ENCODE data around the gene AGAP1.

DNA sequence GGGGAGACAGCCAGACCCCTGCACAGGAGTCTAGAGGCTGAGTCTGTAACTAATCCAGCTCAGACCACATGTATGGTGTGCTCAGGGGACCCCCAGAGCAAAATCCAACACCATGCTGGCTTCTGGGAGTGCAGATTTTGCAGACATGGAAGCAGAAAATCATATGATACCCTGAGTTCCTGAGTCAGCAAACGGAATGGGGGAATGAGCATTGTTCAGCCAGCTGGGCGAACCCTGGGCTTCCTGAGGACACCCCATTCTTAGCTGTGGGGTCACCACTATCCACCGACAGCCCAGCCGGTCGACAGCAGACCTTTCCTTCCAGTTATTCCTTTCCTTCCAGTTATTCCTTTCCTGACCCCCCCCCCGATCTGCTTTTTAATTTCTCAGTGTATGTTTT, 351.4 kb downstream of the AGAP1 start:
- TF ChIP-seq POLR2AphosphoS5 (IDR thresholded peaks at IDR 0.05; ENCODE audit: low read depth, low read length) (no peak), SIN3A (IDR thresholded peaks at IDR 0.05; ENCODE audit: borderline replicate concordance, insufficient read depth, low read length) (no peak)
